Left ventricle myocardium superior (tissue), 1 donor: Measurements from ENCODE around the gene ASMTL. TPM values are rescaled to one million over a fixed set of nuclear protein-coding genes. Genes with fewer than 3 reads are reported as not detected.
"Not testable (repeated sequence)": the region's sequence is repeated elsewhere in the genome, so short reads cannot be mapped to it uniquely, and the experiment has no call there.

Experiments
- ATAC-seq: fragments of 200-7000 bp; cut with Tn5 transposase; one replicate; pipeline ENCODE4 v1.9.1; 2020; ENCODE audit warnings: mild to moderate bottlenecking, moderate library complexity
- DNase-seq: peaks from one replicate; pipeline ENCODE4 v3.0.0-alpha.2; 2020
- intact Hi-C: fragments of 100-400 bp; cut with micrococcal nuclease; formaldehyde crosslinking; loops from one replicate; pipeline ENCODE4 v1.11.0; 2022
- total RNA-seq: library from RNA; stranded (reverse); fragmentation: NEBNext Ultra II Directional; extraction: Animal tissue kit (Norgen Biotek cat#: 25700); gene quantifications from one replicate; pipeline ENCODE4 v1.2.1, GENCODE V29; 2021
- donor health status: DM: no; HTN: yes; CAD: no; lungs with severe emphysema.

The ASMTL gene
- total RNA-seq, 1 donor from 2014 or later = 34.3 TPM

- DNase-seq (peak; percentile 35), ATAC-seq (peak; percentile 10)
- intact Hi-C loops = no loop called here
Observed at GRCh38 chrX:1384658-1385252, 68.0 kb downstream of the ASMTL start.

- ATAC-seq = no peak
- intact Hi-C loops = no loop called here
- DNase-seq = no peak
Observed at GRCh38 chrX:1380672-1381233, 72.0 kb downstream of the ASMTL start.

- ATAC-seq (no peak), DNase-seq (no peak)
- intact Hi-C loops = no loop called here
Observed at GRCh38 chrX:1378306-1378759, 74.4 kb downstream of the ASMTL start.

- intact Hi-C loops = no loop called here
- ATAC-seq = no peak
- no peak for DNase-seq
Observed at GRCh38 chrX:1368385-1368698, 84.4 kb downstream of the ASMTL start.

GRCh38 chrX:1366363-1366762 is 86.3 kb downstream of the ASMTL start:
- DNase-seq, intact Hi-C loops, ATAC-seq: not testable (repeated sequence)

- DNase-seq (no peak), ATAC-seq (no peak)
- intact Hi-C loops = no loop called here
Observed at GRCh38 chrX:1361910-1362309, 90.8 kb downstream of the ASMTL start.

GRCh38 chrX:1361275-1361674 is 91.4 kb downstream of the ASMTL start:
- ATAC-seq (no peak), DNase-seq (no peak)
- intact Hi-C loops = no loop called here

GRCh38 chrX:1360171-1360570 is 92.5 kb downstream of the ASMTL start:
- intact Hi-C loops = no loop called here
- DNase-seq (no peak), ATAC-seq (no peak)

GRCh38 chrX:1359477-1359873 is 93.2 kb downstream of the ASMTL start:
- intact Hi-C loops = no loop called here
- DNase-seq (no peak), ATAC-seq (no peak)

- no peak for ATAC-seq
- DNase-seq = no peak
- intact Hi-C loops = no loop called here
Observed at GRCh38 chrX:1358793-1359476, 93.8 kb downstream of the ASMTL start.

- intact Hi-C loops = no loop called here
- ATAC-seq (no peak), DNase-seq (no peak)
Observed at GRCh38 chrX:1357993-1358392, 94.7 kb downstream of the ASMTL start.

GRCh38 chrX:1355131-1356046 is 97.3 kb downstream of the ASMTL start:
- peak; percentile 36 for ATAC-seq
- DNase-seq = no peak
- intact Hi-C loops = no loop called here

GRCh38 chrX:1354036-1355019 is 98.4 kb downstream of the ASMTL start:
- intact Hi-C loops = no loop called here
- ATAC-seq (no peak), DNase-seq (no peak)

Other genes with a start within 250 kb of the ASMTL start
- not detected for gene CRLF2, start 240.3 kb downstream of the ASMTL start, total RNA-seq
- gene CSF2RA, start 184.1 kb downstream of the ASMTL start, total RNA-seq = 3.6 TPM
- 6.2 TPM for gene IL3RA, start 116.1 kb downstream of the ASMTL start, total RNA-seq
- 172 TPM for gene SLC25A6, start 60.8 kb downstream of the ASMTL start, total RNA-seq
- 2.6 TPM for gene P2RY8, start 84.3 kb upstream of the ASMTL start, total RNA-seq
- gene AKAP17A, start 138.7 kb upstream of the ASMTL start, total RNA-seq = 16.8 TPM
- gene ASMT, start 162.2 kb upstream of the ASMTL start, total RNA-seq = not detected